HepG2 (cell line): ENCODE measurements around the gene RAB3IP. TPM values are rescaled to one million over a fixed set of nuclear protein-coding genes. Genes with fewer than 3 reads are reported as not detected.

Experiments used
- CENPT ChIP-seq: sonication (generic); formaldehyde crosslinking; IDR thresholded peaks from 2 replicates; pipeline ENCODE4 v1.8.0; 2022; ENCODE audit warnings: low read depth, mild to moderate bottlenecking, moderate library complexity, missing genetic modification reagents
- E2F5 ChIP-seq: sonication (generic); formaldehyde crosslinking; conservative IDR thresholded peaks from 2 replicates; pipeline ENCODE4 v1.4.0; 2020; ENCODE audit warnings: missing genetic modification reagents
- GABPB1 ChIP-seq: IDR thresholded peaks from 2 replicates; pipeline ENCODE4 v1.6.1; 2016; ENCODE audit warnings: mild to moderate bottlenecking, missing genetic modification reagents, moderate library complexity, missing compliant biosample characterization
- GMEB2 ChIP-seq: IDR thresholded peaks from 2 replicates; pipeline ENCODE4 v1.6.1; 2016; ENCODE audit warnings: missing biosample characterization, missing genetic modification reagents, low read depth
- KMT2B ChIP-seq: IDR thresholded peaks from 2 replicates; pipeline ENCODE4 v1.6.1; 2016; ENCODE audit warnings: missing genetic modification reagents, missing compliant biosample characterization
- ONECUT2 ChIP-seq: sonication (generic); formaldehyde crosslinking; IDR thresholded peaks from 2 replicates; pipeline ENCODE4 v1.4.0; 2020; ENCODE audit warnings: missing genetic modification reagents
- SNAPC2 ChIP-seq: sonication (generic); formaldehyde crosslinking; IDR thresholded peaks from 2 replicates; pipeline ENCODE4 v1.8.1; 2022; ENCODE audit warnings: mild to moderate bottlenecking, missing genetic modification reagents
- XBP1 ChIP-seq: sonication (generic); formaldehyde crosslinking; IDR thresholded peaks from 2 replicates; pipeline ENCODE4 v1.5.0; 2020; ENCODE audit warnings: missing genetic modification reagents
- ZBTB4 ChIP-seq: sonication (generic); formaldehyde crosslinking; IDR thresholded peaks from 2 replicates; pipeline ENCODE4 v1.4.0; 2020; ENCODE audit warnings: missing genetic modification reagents, mild to moderate bottlenecking, borderline replicate concordance
- ZHX2 ChIP-seq, 2 experiments: sonication (generic) in 1 of 2; formaldehyde crosslinking in 1 of 2; IDR thresholded peaks; 2 replicates each; pipeline versions ENCODE4 v1.6.1 to v1.9.0; 2014 to 2022; ENCODE audit warnings: antibody characterized with exemption in 1 of 2, borderline replicate concordance in 1 of 2, inconsistent platforms in 1 of 2, low read depth in 1 of 2, missing genetic modification reagents in 1 of 2
- ZNF414 ChIP-seq: sonication (generic); formaldehyde crosslinking; IDR thresholded peaks from 2 replicates; pipeline ENCODE4 v1.5.0; 2020; ENCODE audit warnings: missing genetic modification reagents
- polyA plus RNA-seq, 8 experiments: library from polyadenylated mRNA; depleted of rRNA in 3 of 8; stranded (reverse) in 7 of 8; unstranded in 1 of 8; fragments of >200 nt; fragmentation: Illumina TruSeq in 4 of 8; extraction: Trizol in 4 of 8; gene quantifications; 2 replicates each; pipeline versions ENCODE4 v1.2.1 to v1.2.3, GENCODE V29; 2011 to 2016; ENCODE audit warnings: low read depth in 4 of 8, missing spikeins in 1 of 8, mixed read lengths in 1 of 8; ENCODE audit not compliant: insufficient read depth in 1 of 8
- total RNA-seq, 5 experiments: library from RNA; depleted of rRNA; stranded (reverse); fragments of >200 nt; fragmentation: Illumina TruSeq; extraction: Trizol; gene quantifications; 2 replicates each; pipeline ENCODE4 v1.2.3, GENCODE V29; 2016; ENCODE audit warnings: low read depth in 1 of 5

The RAB3IP gene
- total and polyA plus RNA-seq, 2 of the 13 experiments (the other 11 are each of a cell fraction or from before 2014, with no cell fraction given) = 33.6 to 41.1 TPM

DNA sequence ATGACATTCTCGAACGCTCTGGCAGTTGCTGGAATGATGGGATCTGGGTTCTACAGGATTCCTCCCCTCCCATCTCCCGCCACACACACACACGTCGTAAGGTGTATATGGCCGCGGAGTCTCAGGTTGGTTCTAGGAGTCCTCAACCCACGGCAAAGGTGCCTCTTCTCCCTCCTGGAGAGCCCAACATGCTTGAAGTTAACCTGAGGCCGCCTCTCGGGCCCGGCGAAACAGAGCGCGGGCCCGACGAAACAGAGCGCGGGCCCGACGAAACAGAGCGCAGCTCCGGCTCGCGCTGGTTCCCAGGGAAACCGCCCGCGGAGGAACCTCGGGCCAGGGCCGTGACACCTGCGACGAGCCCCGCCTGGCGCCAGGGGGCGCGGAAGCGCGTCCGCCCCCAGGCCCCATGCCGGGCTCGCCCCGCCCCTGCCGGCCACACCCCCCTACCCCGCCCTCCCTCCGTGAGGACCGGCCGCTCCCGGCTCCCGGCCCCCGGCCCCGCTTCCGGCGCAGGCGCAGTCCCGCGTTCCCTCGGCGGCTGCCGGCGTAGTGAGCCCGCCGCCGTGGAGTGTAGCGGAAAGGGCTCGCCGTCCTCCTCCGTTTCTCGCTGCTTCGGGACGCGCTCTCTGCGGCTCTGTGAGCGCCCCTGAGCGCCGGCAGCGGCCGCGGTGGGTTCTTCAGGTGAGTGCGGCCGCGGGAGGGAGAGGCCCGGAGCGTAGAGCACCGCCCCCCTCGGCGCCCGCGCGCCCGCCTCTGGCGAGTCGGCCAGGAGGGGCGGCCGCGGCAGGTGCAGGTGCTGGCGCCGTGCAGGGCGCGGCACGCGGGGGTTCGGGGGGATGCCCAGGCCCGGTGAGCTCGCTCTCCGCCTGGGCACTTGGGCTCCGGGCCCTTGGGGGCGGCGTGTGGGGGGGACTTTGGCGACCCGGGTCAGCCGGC lies at the start of gene RAB3IP (continued):
- TF ChIP-seq GMEB2 (CRISPR knock-in tag) = no peak
- no peak for TF ChIP-seq ZHX2 (IDR thresholded peaks at IDR 0.05; ENCODE audit: low read depth)
- no peak for TF ChIP-seq ZHX2 (CRISPR knock-in tag; IDR thresholded peaks at IDR 0.05; ENCODE audit: borderline replicate concordance)
- TF ChIP-seq SNAPC2 (CRISPR knock-in tag) = no peak
- TF ChIP-seq GABPB1 = peak; percentile 63
- no peak for TF ChIP-seq ONECUT2 (CRISPR knock-in tag)
- no peak for TF ChIP-seq E2F5 (CRISPR knock-in tag)
- TF ChIP-seq ZNF414 (CRISPR knock-in tag) = no peak
- no peak for TF ChIP-seq XBP1
- TF ChIP-seq KMT2B = peak; percentile 53; the same call in 1 of the 2 replicates
- TF ChIP-seq ZBTB4 (CRISPR knock-in tag) = no peak
- no peak for TF ChIP-seq CENPT
